ENCODE measurements around the gene SCYL1. TPM values are rescaled to one million over a fixed set of nuclear protein-coding genes. Genes with fewer than 3 reads are reported as not detected.
A peak's percentile ranks its signal among the peaks of the same experiment; 100 is the strongest.

Gene SCYL1
- total and polyA plus RNA-seq, 2 experiments from 2014 or later, result 83.9 to 167 TPM

- peak overlapping the region; percentile 23 for H3K27ac ChIP-seq
- H2AFZ ChIP-seq, result no peak overlapping the region
- H3K79me2 ChIP-seq, result peaks cover 27% of the 10 kb centered on the region
- H3K4me2 ChIP-seq, result peak overlapping the region; percentile 60
- H3K36me3 ChIP-seq (replicated peaks; ENCODE audit: insufficient read depth, low read depth), result no peaks in the 10 kb centered on the region
- H3K4me1 ChIP-seq (ENCODE audit: insufficient read depth), result peaks cover 25% of the 10 kb centered on the region
- H3K27me3 ChIP-seq, result no peaks in the 10 kb centered on the region
- peak; percentile 78 for DNase-seq (ENCODE audit: low spot score)
- H3K4me3 ChIP-seq, result no peak overlapping the region
- H4K20me1 ChIP-seq (ENCODE audit: insufficient read depth, poor library complexity, severe bottlenecking), result no peaks in the 10 kb centered on the region
- 69% methylated on average over 17 of the region's 17 CpGs for WGBS (ENCODE audit: low lambda C conversion rate, missing lambda C conversion rate)
- TF ChIP-seq EZH2 (IDR thresholded peaks at IDR 0.05; ENCODE audit: borderline replicate concordance) (no peak), CTCF (IDR thresholded peaks at IDR 0.05; ENCODE audit: poor library complexity) (peak; percentile 43), EZH2phosphoT487 (IDR thresholded peaks at IDR 0.05; ENCODE audit: low read depth, severe bottlenecking, unreplicated experiment) (no peak)
- no peaks in the 10 kb centered on the region for H3K9me3 ChIP-seq (ENCODE audit: low read depth)
- no peaks in the 10 kb centered on the region for H3K9me2 ChIP-seq (replicated peaks; ENCODE audit: insufficient read depth)
These were observed 26.9 kb downstream of the SCYL1 start for GRCh38 chr11:65551572-65552387.

- Histone ChIP-seq H3K4me3 (no peak overlapping the region), H3K4me1 (ENCODE audit: insufficient read depth) (peaks cover 32% of the 10 kb centered on the region), H3K27me3 (no peaks in the 10 kb centered on the region), H3K9me2 (replicated peaks; ENCODE audit: insufficient read depth) (no peaks in the 10 kb centered on the region), H3K36me3 (replicated peaks; ENCODE audit: insufficient read depth, low read depth) (no peaks in the 10 kb centered on the region), H2AFZ (no peak overlapping the region), H3K9me3 (ENCODE audit: low read depth) (no peaks in the 10 kb centered on the region), H3K27ac (no peak overlapping the region), H3K4me2 (no peak overlapping the region), H4K20me1 (ENCODE audit: insufficient read depth, poor library complexity, severe bottlenecking) (no peaks in the 10 kb centered on the region), H3K79me2 (peaks cover 29% of the 10 kb centered on the region)
- 90% methylated on average over 9 of the region's 9 CpGs for WGBS (ENCODE audit: low lambda C conversion rate, missing lambda C conversion rate)
- no peak for TF ChIP-seq EZH2phosphoT487 (IDR thresholded peaks at IDR 0.05; ENCODE audit: low read depth, severe bottlenecking, unreplicated experiment)
- no peak for DNase-seq (ENCODE audit: low spot score)
These were observed 27.6 kb downstream of the SCYL1 start for GRCh38 chr11:65552388-65552951.

- TF ChIP-seq EZH2 (IDR thresholded peaks at IDR 0.05; ENCODE audit: borderline replicate concordance) (no peak), CTCF (IDR thresholded peaks at IDR 0.05; ENCODE audit: poor library complexity) (no peak), EZH2phosphoT487 (IDR thresholded peaks at IDR 0.05; ENCODE audit: low read depth, severe bottlenecking, unreplicated experiment) (no peak)
- Histone ChIP-seq H3K4me3 (no peak overlapping the region), H3K79me2 (peaks cover 29% of the 10 kb centered on the region), H2AFZ (no peak overlapping the region), H3K4me2 (peak overlapping the region; percentile 33), H3K36me3 (replicated peaks; ENCODE audit: insufficient read depth, low read depth) (no peaks in the 10 kb centered on the region), H4K20me1 (ENCODE audit: insufficient read depth, poor library complexity, severe bottlenecking) (no peaks in the 10 kb centered on the region), H3K27me3 (no peaks in the 10 kb centered on the region), H3K9me2 (replicated peaks; ENCODE audit: insufficient read depth) (no peaks in the 10 kb centered on the region), H3K27ac (no peak overlapping the region), H3K9me3 (ENCODE audit: low read depth) (no peaks in the 10 kb centered on the region), H3K4me1 (ENCODE audit: insufficient read depth) (peaks cover 33% of the 10 kb centered on the region)
- 40% methylated on average over 20 of the region's 37 CpGs for WGBS (ENCODE audit: low lambda C conversion rate, missing lambda C conversion rate)
- DNase-seq (ENCODE audit: low spot score), result no peak
These were observed 28.6 kb downstream of the SCYL1 start for GRCh38 chr11:65553301-65554001.

All from hepatocyte (in vitro differentiated cells).